ACC112 (cell line): ENCODE results near the gene SIX2.
A peak's percentile ranks its signal among the peaks of the same experiment; 100 is the strongest.

ENCODE experiments used
- H2AFZ ChIP-seq: fragments of 200-600 bp; sonication (generic); one replicate; pipeline ENCODE4 v1.6.0; 2017; ENCODE audit warnings: antibody characterized with exemption, low read length; ENCODE audit not compliant: unreplicated experiment
- H3K27ac ChIP-seq: fragments of 200-600 bp; sonication (generic); 2 replicates; pipeline ENCODE4 v1.5.1; 2014; ENCODE audit warnings: low read depth, mild to moderate bottlenecking, antibody characterized with exemption, low read length, moderate library complexity
- H3K27me3 ChIP-seq: fragments of 200-600 bp; sonication (generic); 2 replicates; pipeline ENCODE4 v1.6.1; 2014; ENCODE audit warnings: mild to moderate bottlenecking, antibody characterized with exemption, low read length, moderate library complexity, mixed read lengths; ENCODE audit not compliant: insufficient read depth
- H3K36me3 ChIP-seq: fragments of 200-600 bp; sonication (generic); 2 replicates; pipeline ENCODE4 v1.6.1; 2016; ENCODE audit warnings: mild to moderate bottlenecking, antibody characterized with exemption, low read length, moderate library complexity, mixed read lengths; ENCODE audit not compliant: insufficient read depth
- H3K4me1 ChIP-seq: fragments of 200-600 bp; sonication (generic); one replicate; pipeline ENCODE4 v1.6.1; 2016; ENCODE audit warnings: low read length, mixed read lengths; ENCODE audit not compliant: insufficient read depth, unreplicated experiment, control insufficient read depth
- H3K4me3 ChIP-seq: fragments of 200-600 bp; sonication (generic); 2 replicates; pipeline ENCODE4 v1.5.1; 2014; ENCODE audit warnings: mild to moderate bottlenecking, low read depth, low read length
- H3K79me2 ChIP-seq: fragments of 200-600 bp; sonication (generic); one replicate; pipeline ENCODE4 v1.6.0; 2016; ENCODE audit warnings: low read length; ENCODE audit not compliant: control insufficient read depth, unreplicated experiment, insufficient read depth

The SIX2 gene

GRCh38 chr2:44979581-44979980, 29.7 kb downstream of the SIX2 start:
- Histone ChIP-seq H3K36me3 (no peaks in the 10 kb centered on the region), H3K27me3 (no peaks in the 10 kb centered on the region), H3K79me2 (no peaks in the 10 kb centered on the region), H3K27ac (no peak overlapping the region), H3K4me3 (no peak overlapping the region), H3K4me1 (no peaks in the 10 kb centered on the region), H2AFZ (no peak overlapping the region)

- H3K36me3 ChIP-seq: no peaks in the 10 kb centered on the region
- H3K4me3 ChIP-seq: no peak overlapping the region
- H3K79me2 ChIP-seq: no peaks in the 10 kb centered on the region
- peaks cover 9% of the 10 kb centered on the region for H3K4me1 ChIP-seq
- no peaks in the 10 kb centered on the region for H3K27me3 ChIP-seq
- H2AFZ ChIP-seq: no peak overlapping the region
- no peak overlapping the region for H3K27ac ChIP-seq
Measured at GRCh38 chr2:44975571-44976450, 33.4 kb downstream of the SIX2 start.

GRCh38 chr2:44974064-44974715, 35.1 kb downstream of the SIX2 start:
- Histone ChIP-seq H3K4me3 (no peak overlapping the region), H3K27ac (no peak overlapping the region), H3K4me1 (peaks cover 12% of the 10 kb centered on the region), H3K27me3 (no peaks in the 10 kb centered on the region), H3K36me3 (no peaks in the 10 kb centered on the region), H3K79me2 (no peaks in the 10 kb centered on the region), H2AFZ (no peak overlapping the region)

- Histone ChIP-seq H3K79me2 (no peaks in the 10 kb centered on the region), H3K27me3 (no peaks in the 10 kb centered on the region), H3K27ac (no peak overlapping the region), H2AFZ (peak overlapping the region; percentile 83), H3K4me3 (no peak overlapping the region), H3K4me1 (peaks cover 12% of the 10 kb centered on the region), H3K36me3 (no peaks in the 10 kb centered on the region)
Measured at GRCh38 chr2:44972771-44973535, 36.3 kb downstream of the SIX2 start.

- no peak overlapping the region for H3K27ac ChIP-seq
- no peaks in the 10 kb centered on the region for H3K79me2 ChIP-seq
- no peak overlapping the region for H3K4me3 ChIP-seq
- H3K4me1 ChIP-seq: peaks cover 12% of the 10 kb centered on the region
- no peaks in the 10 kb centered on the region for H3K36me3 ChIP-seq
- no peaks in the 10 kb centered on the region for H3K27me3 ChIP-seq
- H2AFZ ChIP-seq: no peak overlapping the region
Measured at GRCh38 chr2:44970846-44971450, 38.3 kb downstream of the SIX2 start.

- no peak overlapping the region for H3K4me3 ChIP-seq
- H3K36me3 ChIP-seq: no peaks in the 10 kb centered on the region
- H3K27ac ChIP-seq: no peak overlapping the region
- H2AFZ ChIP-seq: no peak overlapping the region
- H3K79me2 ChIP-seq: no peaks in the 10 kb centered on the region
- no peaks in the 10 kb centered on the region for H3K27me3 ChIP-seq
- peaks cover 19% of the 10 kb centered on the region for H3K4me1 ChIP-seq
Measured at GRCh38 chr2:44969936-44970335, 39.3 kb downstream of the SIX2 start.

GRCh38 chr2:44967727-44968432, 41.4 kb downstream of the SIX2 start:
- peaks cover 13% of the 10 kb centered on the region for H3K4me1 ChIP-seq
- H3K27ac ChIP-seq: no peak overlapping the region
- no peaks in the 10 kb centered on the region for H3K36me3 ChIP-seq
- no peak overlapping the region for H3K4me3 ChIP-seq
- no peak overlapping the region for H2AFZ ChIP-seq
- no peaks in the 10 kb centered on the region for H3K27me3 ChIP-seq
- no peaks in the 10 kb centered on the region for H3K79me2 ChIP-seq

- no peaks in the 10 kb centered on the region for H3K27me3 ChIP-seq
Measured at GRCh38 chr2:44967056-44967455, 42.2 kb downstream of the SIX2 start.

GRCh38 chr2:44965684-44966083, 43.6 kb downstream of the SIX2 start:
- Histone ChIP-seq H2AFZ (no peak overlapping the region), H3K36me3 (no peaks in the 10 kb centered on the region), H3K79me2 (no peaks in the 10 kb centered on the region), H3K4me3 (no peak overlapping the region), H3K27ac (no peak overlapping the region), H3K4me1 (peaks cover 9% of the 10 kb centered on the region), H3K27me3 (no peaks in the 10 kb centered on the region)

More at GRCh38 chr2:44967056-44967455, 42.2 kb downstream of the SIX2 start:
- no peak overlapping the region for H2AFZ ChIP-seq
- H3K36me3 ChIP-seq: no peaks in the 10 kb centered on the region
- H3K4me1 ChIP-seq: peaks cover 12% of the 10 kb centered on the region
- no peak overlapping the region for H3K27ac ChIP-seq
- no peaks in the 10 kb centered on the region for H3K79me2 ChIP-seq
- H3K4me3 ChIP-seq: no peak overlapping the region

- Histone ChIP-seq H3K4me3 (no peak overlapping the region), H3K27me3 (no peaks in the 10 kb centered on the region)
Measured at GRCh38 chr2:44964752-44965236, 44.5 kb downstream of the SIX2 start.

More at GRCh38 chr2:44964752-44965236, 44.5 kb downstream of the SIX2 start:
- Histone ChIP-seq H3K36me3 (no peaks in the 10 kb centered on the region), H3K4me1 (peaks cover 13% of the 10 kb centered on the region), H3K79me2 (no peaks in the 10 kb centered on the region), H3K27ac (no peak overlapping the region), H2AFZ (no peak overlapping the region)
